Endometrial microvascular endothelial cells (primary cell): ENCODE measurements around the gene POLR2J2. TPM values are rescaled to one million over a fixed set of nuclear protein-coding genes. Genes with fewer than 3 reads are reported as not detected.
"Not testable (repeated sequence)": the region's sequence is repeated elsewhere in the genome, so short reads cannot be mapped to it uniquely, and the experiment has no call there.

Experiments
- in situ Hi-C: cut with HindIII; loops from 2 replicates; pipeline ENCODE4 v1.10.0; 2017; ENCODE audit warnings: low sequenced_read_pairs, low pct_unique_long_range_greater_than_20kb; ENCODE audit errors: inconsistent ontology term
- total RNA-seq: library from RNA; depleted of rRNA; stranded (reverse); fragments of >200 nt; gene quantifications from one replicate; pipeline ENCODE4 v1.2.3, GENCODE V29; 2015; ENCODE audit errors: inconsistent ontology term

POLR2J2 gene
- 2.0 TPM for total RNA-seq

- in situ Hi-C loops = not testable (repeated sequence)
Observed at GRCh38 chr7:102671166-102671955, at the start of gene POLR2J2. POLR2J2 (minus strand) TSS chr7:102671663; CDS start chr7:102671601, 62 bp downstream.

- in situ Hi-C loops = not testable (repeated sequence)
Observed at GRCh38 chr7:102718491-102718890, 47.0 kb upstream of the POLR2J2 start.

- in situ Hi-C loops = not testable (repeated sequence)
Observed at GRCh38 chr7:102715718-102716117, 44.3 kb upstream of the POLR2J2 start.

GRCh38 chr7:102714774-102715522 is 43.5 kb upstream of the POLR2J2 start:
- in situ Hi-C loops = not testable (repeated sequence)

- in situ Hi-C loops = not testable (repeated sequence)
Observed at GRCh38 chr7:102713691-102714080, 42.2 kb upstream of the POLR2J2 start.

- in situ Hi-C loops = not testable (repeated sequence)
Observed at GRCh38 chr7:102713011-102713690, 41.7 kb upstream of the POLR2J2 start.

GRCh38 chr7:102698962-102699750 is 27.7 kb upstream of the POLR2J2 start:
- in situ Hi-C loops = not testable (repeated sequence)

- in situ Hi-C loops = not testable (repeated sequence)
Observed at GRCh38 chr7:102697642-102698512, 26.4 kb upstream of the POLR2J2 start.

- in situ Hi-C loops = not testable (repeated sequence)
Observed at GRCh38 chr7:102696009-102696408, 24.5 kb upstream of the POLR2J2 start.

GRCh38 chr7:102695033-102695552 is 23.6 kb upstream of the POLR2J2 start:
- in situ Hi-C loops = not testable (repeated sequence)

GRCh38 chr7:102694008-102694407 is 22.5 kb upstream of the POLR2J2 start:
- in situ Hi-C loops = not testable (repeated sequence)

GRCh38 chr7:102690602-102691001 is 19.1 kb upstream of the POLR2J2 start:
- in situ Hi-C loops = not testable (repeated sequence)

- in situ Hi-C loops = not testable (repeated sequence)
Observed at GRCh38 chr7:102689436-102690282, 18.2 kb upstream of the POLR2J2 start.

- in situ Hi-C loops = not testable (repeated sequence)
Observed at GRCh38 chr7:102688299-102689036, 17.0 kb upstream of the POLR2J2 start.

- in situ Hi-C loops = not testable (repeated sequence)
Observed at GRCh38 chr7:102682560-102682959, 11.1 kb upstream of the POLR2J2 start.

GRCh38 chr7:102680780-102681179 is 9.3 kb upstream of the POLR2J2 start:
- in situ Hi-C loops = not testable (repeated sequence)
